ENCODE results near the gene PXYLP1.
A peak's percentile ranks its signal among the peaks of the same experiment; 100 is the strongest.
"Not testable (repeated sequence)": the region's sequence is repeated elsewhere in the genome, so short reads cannot be mapped to it uniquely, and the experiment has no call there.

Gene PXYLP1

DNA sequence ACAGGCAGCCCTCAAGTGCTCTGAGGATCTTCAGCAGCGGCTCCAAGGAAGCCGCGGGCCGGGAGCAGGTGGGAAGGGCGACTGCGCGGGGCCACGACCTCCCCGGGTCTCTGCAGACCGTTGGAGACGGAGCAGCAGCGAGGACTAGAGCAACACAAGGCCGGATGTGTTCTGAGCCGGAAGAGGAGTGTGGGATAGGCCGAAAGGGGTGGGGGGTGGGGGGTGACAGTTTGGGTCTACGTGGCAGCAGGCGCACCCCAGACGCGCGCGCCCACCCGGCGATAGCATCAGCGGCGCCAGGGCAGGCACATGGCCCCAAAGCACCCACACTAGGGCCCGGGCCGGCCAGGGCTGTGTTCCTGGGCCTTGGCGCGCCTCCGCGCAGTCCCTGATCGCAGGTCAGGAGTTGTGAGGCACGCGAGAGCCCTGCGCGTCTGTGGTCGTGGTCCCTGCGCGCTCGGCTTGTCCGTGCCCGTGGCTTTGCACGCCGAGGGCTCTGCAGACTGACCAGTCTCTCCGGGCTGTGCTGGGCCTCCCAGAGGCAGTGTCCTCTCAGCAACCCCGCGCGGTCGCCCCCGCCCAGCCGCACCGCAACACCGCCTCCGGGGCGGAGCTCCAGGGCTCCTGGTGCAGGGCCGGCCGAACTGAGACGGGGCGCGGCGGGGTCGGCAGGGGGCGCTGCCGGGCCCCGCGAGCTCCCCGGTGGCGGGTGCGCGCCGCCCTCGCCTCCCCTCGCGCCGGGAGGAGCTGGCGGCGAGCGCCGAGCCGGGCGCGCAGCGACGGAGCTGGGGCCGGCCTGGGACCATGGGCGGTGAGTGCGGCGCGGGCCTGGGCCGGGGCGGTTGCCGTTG is at the start of gene PXYLP1:
Gene PXYLP1, plus strand, starts transcription at position 725 of the 851 bp plus-strand sequence. CDS start 28,351 bp downstream, outside the sequence.
- peak; percentile 89 for DNase-seq

GRCh38 chr3:141183606-141184005 is 48.0 kb upstream of the PXYLP1 start:
- DNase-seq, result no peak

DNA sequence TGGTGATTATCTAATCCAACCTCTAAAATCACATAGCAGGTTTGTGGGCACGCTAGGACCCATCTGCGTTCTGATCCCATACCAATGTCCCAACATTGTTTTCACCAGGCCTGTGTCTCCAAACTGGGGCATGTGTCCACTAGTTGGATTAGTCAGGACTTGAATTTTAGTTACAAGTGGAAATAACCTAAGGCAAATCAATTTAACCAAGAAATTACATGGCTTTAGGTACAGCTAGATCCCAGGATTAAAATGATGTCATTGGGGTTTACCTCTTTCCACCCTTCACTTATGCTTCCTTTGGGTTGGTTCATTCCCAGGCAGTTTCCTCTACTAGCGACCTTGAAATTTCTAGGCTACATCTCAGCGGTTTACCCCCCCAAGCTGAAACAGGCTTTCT is 47.2 kb upstream of the PXYLP1 start:
- DNase-seq, result no peak

DNA sequence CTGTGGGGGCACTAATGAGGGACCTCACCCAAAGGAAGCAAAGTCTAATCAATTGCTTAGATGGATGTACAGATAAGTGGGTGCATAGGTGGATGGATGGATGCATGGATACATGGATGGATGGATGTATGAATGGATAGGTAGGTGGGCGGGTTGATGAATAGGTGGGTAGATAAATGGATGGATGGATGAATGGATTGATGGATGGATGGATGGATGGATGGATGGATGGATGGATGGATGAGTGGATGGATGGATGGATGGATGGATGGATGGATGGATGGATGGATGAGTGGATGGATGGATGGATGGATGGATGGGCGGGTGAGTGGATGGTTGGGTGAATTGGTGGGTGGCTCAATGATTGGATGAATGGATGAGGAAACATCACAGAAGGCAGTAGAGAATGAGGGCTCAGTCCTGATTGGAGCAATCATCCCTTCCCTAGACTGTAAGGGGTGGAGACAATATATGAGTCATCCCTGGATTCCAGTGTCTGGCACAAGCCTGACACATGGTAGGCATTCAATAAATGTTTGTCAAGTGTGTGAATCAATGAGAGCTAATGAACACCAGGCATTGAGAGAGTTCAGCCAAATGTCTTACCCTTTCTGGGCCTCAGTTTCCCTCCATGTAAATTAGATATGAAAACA is 40.4 kb upstream of the PXYLP1 start:
- DNase-seq, result no peak

DNA sequence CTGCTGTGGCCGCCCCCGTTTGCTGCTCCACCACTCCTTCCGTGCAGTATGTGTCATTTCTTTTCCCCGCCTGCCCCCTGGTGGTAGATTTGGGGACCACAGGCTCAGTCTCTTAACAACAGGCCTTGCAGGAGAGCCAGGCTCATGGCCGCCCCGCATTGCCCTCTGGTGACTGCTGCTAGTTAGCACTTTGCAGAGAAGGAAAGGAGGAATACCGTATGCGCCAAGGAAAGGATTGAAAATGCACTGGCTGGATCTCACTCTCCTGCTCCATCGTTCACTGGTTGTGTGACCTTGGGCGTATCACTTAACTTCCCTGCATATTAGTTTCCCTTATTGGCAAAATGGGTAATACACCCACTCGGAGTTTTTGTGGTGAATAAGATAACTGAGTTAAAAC is 39.3 kb upstream of the PXYLP1 start:
- DNase-seq, result peak; percentile 96

DNA sequence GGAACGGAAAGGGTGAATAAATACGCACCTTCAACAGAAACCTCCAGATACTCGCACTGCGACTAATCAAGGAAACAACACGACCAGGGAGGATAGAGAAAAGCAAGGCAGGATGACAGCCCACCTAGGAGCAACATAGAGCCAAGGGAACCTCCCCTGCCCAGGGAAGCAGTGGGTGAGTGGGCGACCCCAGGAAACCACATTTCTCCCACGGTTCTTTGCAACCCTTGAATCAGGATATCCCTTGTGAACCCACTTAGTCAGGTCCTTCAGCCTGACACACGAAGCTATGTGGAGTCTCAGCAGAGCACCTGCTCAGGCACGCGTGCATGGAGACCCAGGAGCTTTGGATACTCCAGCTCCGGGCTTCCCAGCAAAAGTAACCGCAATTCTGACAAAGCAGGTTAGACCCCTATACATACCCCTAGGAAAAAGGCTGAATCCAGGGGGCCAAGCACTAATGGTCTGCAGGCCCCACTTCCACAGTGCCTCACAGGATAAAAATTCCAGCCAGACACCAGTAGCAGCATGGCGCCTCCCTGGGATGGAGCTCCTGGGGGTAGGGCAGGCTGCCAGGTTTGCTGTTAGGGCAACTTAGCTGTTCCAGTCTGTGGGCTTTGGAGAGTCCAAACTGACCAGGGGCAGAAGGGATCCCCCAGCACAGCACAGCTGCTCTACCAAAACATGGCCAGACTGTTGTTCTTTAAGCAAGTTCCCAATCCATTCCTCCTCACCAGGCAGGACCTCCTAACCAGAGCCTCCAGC is 38.4 kb upstream of the PXYLP1 start:
- no peak for DNase-seq

DNA sequence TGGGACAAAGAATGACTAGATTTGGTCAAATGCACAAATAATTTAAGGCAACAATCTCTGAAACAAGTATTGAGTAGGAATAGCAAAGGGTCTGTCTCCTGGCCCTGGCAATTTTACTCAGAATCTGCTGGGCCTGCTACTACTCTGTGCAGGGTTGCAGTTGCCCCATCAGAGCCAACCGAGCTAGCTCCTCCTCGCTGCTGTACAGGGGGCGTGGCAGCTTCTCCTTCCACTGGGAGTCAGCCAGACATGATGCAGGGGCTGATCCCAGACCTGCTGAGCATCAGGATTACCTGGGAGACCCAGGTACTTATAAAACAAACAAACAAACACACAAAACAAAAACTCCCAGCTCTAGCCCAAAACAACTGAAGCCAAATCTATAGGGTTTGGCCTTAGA is 30.5 kb upstream of the PXYLP1 start:
- DNase-seq, result no peak

GRCh38 chr3:141202682-141203081 is 28.9 kb upstream of the PXYLP1 start:
- DNase-seq, result no peak

DNA sequence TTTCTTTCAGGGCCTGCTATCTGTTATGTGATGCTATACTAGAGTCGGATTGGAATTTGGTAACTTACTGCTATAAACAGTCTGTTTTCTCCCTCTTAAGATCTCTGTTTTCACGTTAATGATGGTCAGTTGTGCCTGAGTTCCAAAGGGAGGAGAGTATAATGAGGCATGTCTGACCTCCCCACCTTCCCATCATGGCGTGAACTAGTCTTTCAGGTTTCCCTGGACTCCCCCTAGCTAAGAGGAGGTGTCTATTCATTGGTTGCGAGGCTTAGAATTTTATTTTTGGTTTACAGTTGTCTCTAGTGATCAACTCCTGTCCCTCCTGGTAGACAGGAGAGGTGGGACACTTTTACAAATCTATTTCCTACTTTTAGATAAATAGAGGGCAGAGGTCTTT is 27.8 kb upstream of the PXYLP1 start:
- DNase-seq, result no peak

- no peak for DNase-seq
These were observed 27.3 kb upstream of the PXYLP1 start for GRCh38 chr3:141204343-141204742.

DNA sequence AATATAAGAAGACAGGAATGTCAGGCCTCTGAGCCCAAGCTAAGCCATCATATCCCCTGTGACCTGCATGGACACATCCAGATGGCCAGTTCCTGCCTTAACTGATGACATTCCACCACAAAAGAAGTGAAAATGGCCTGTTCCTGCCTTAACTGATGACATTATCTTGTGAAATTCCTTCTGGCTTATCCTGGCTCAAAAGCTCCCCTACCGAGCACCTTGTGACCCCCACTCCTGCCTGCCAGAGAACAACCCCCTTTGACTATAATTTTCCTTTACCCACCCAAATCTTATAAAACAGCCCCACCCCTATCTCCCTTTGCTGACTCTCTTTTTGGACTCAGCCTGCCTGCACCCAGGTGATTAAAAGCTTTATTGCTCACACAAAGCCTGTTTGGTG is 20.3 kb upstream of the PXYLP1 start:
- not testable (repeated sequence) for DNase-seq

DNA sequence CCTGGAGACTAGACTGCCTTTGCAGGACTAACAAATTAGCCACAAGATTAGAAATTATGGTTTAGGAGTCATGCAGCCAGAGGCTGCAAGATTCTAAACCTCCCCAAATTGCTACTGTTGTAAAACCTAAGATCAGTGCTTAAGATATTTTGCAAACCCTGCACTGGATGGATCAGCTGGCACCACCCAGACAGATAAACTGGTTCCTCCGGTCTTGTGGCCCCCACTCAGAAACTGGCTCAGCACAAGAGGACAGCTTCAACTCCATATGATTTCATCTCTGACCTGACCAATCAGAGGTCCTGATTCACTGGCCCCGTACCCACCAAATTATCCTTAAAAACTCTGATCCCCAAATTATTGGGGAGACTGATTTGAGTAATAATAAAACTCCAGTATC is 19.5 kb upstream of the PXYLP1 start:
- no peak for DNase-seq

DNA sequence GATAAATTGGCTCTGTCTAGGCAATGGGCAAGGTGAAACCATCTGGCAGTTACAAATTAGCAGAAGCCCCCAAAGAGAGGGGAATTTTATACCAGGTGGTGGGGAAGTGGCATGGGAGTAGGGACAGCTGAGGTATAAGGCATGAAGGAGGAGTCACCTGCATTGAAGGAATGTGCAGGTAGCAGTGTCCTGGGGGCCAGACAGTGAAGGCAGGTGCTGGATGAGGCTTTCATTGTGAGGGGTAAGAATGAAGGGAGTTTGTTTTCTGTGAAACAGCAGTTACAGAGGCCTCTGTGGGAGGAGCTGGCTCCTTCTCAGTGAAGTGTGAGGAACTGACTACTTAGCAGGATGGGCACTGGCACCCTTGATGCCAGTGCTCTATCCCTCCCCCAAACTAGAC is 19.1 kb upstream of the PXYLP1 start:
- DNase-seq, result no peak

DNA sequence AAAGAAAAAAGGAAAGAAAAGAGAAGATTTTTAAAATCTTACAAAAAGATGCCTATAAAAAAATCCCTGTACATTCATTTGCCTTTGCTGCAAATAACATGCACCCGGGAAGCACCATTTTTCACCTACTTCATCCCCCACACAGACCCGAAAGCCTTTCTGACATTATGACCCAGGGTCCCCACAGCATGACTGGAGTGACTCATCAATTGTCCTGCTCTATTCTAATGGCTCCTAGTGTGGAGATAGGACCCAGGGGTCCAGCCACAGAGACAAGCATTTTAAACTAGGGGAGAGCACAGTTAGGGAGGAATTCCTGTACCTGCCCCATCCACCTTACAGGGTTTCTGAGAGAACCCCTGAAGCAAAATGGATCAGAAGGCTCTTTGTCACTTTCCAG is 14.7 kb upstream of the PXYLP1 start:
- no peak for DNase-seq

- no peak for DNase-seq
These were observed 14.2 kb upstream of the PXYLP1 start for GRCh38 chr3:141217389-141217788.

GRCh38 chr3:141218162-141218835 is 13.3 kb upstream of the PXYLP1 start:
- no peak for DNase-seq

DNA sequence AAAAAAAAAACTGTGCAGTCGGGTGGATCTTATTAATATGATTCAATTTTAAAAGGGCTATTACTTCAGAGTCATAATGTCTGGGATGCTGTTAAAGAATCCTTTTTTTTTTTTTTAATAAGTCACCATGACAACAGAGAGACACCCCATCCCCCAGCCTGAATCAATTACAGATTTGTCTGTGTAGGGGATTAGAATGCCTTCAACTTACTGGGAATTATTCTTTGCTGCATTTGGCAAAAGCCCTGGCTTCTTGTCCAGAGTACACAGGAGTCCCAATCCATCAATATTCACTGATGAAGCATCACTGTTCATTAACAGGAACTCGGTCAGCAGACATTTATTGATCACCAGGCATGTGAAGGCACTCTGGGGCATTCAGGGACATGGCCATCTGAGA is 12.7 kb upstream of the PXYLP1 start:
- DNase-seq, result no peak

- DNase-seq, result no peak
These were observed 7.9 kb upstream of the PXYLP1 start for GRCh38 chr3:141223673-141224166.

DNA sequence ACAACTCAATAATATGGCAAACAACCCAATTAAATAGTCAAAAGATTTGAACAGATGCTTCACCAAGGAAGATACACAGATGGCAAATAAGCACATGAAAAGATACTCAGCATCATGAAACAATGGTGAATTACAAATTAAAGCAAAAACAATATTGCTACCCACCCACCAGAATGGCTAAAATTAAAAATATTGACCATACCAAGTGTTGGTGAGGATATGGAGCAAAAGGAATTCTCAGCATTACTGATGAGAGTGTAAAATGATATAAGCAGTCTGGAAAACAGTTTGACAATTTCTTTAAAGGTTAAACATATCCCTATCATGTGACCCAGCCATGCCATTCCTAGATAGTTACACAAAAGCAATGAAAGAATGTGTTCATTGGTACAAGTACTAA is 5.7 kb upstream of the PXYLP1 start:
- DNase-seq, result no peak

- no peak for DNase-seq
These were observed 4.4 kb upstream of the PXYLP1 start for GRCh38 chr3:141227216-141227615.

GRCh38 chr3:141227752-141228151 is 3.9 kb upstream of the PXYLP1 start:
- DNase-seq, result no peak

DNA sequence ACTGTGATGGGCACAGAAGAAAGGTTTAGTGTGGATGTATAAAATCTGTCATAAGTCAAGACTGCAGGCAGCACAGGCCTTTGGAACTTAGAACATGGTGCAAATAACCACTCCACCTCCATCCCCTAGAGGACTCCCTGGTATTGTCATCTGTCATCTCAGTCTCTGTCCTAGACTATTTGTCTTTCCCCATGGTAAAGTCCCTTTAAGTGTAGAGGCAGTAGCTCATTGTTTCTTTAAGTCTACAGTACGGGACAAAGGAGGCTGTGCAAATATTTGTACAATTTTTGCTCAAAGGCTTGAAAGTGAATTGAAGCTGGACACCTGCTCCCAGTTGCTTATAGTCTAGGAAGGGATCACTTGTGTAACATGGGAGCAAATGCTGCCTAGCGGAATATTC is 3.2 kb upstream of the PXYLP1 start:
- DNase-seq, result no peak

- DNase-seq, result no peak
These were observed 2.5 kb upstream of the PXYLP1 start for GRCh38 chr3:141229132-141229531.

Data from activated CD4-positive, alpha-beta T cell treated with anti-CD3 and anti-CD28 coated beads, Interleukin-2, amount 50 U/mL, for 16 hours (primary cell).